HepG2 (cell line): Measurements from ENCODE around the gene CD300LF. TPM values are rescaled to one million over a fixed set of nuclear protein-coding genes. Genes with fewer than 3 reads are reported as not detected.

ENCODE experiments used
- ATAC-seq: fragments of 200-7000 bp; cut with Tn5 transposase; 3 replicates; pipeline ENCODE4 v1.9.1; 2020; ENCODE audit warnings: mild to moderate bottlenecking, moderate library complexity
- BruUV-seq: library from RNA; stranded (reverse); fragments of 400-500 nt; replicated peaks from 2 replicates; lab custom pipeline; 2021; lab: Mats Ljungman, UMichigan
- CTCF ChIA-PET: fragments of 300-600 bp; formaldehyde crosslinking; extraction: SDS; loops from one replicate; lab custom pipeline; 2021; ENCODE audit warnings: low total read pairs, inconsistent platforms, low intra/inter-chr PET ratio; lab: Yijun Ruan, JAX
- POLR2A ChIA-PET: fragments of 350-600 bp; sonication (Branson Sonifier 250); formaldehyde crosslinking; loops from one replicate; lab custom pipeline; 2020; ENCODE audit warnings: antibody characterized with exemption, inconsistent platforms; lab: Yijun Ruan, JAX
- DNase-seq: peaks from one replicate; pipeline ENCODE4 v3.0.0-alpha.2; 2015; ENCODE audit warnings: low spot score
- FAIRE-seq: peaks from 3 replicates; lab custom pipeline; 2011; peaks lifted over from hg19 to GRCh38; lab: Jason Lieb, UNC
- H2AFZ ChIP-seq: one replicate; pipeline ENCODE4 v1.6.1; 2011; ENCODE audit warnings: low read length, inconsistent platforms
- H3K27ac ChIP-seq: fragments of 300-600 bp; 3 replicates; pipeline ENCODE4 v1.8.0; 2011; ENCODE audit warnings: mixed run types, mild to moderate bottlenecking, mixed read lengths, low read length, inconsistent platforms; ENCODE audit not compliant: insufficient read depth; ENCODE audit errors: extremely low read length
- H3K27me3 ChIP-seq, 2 experiments: fragments of 200-600 bp in 1 of 2; 2 replicates in 1 of 2; 3 replicates in 1 of 2; pipeline versions ENCODE4 v1.6.0 to v1.8.0; 2011; ENCODE audit warnings: low read length in 2 of 2, mild to moderate bottlenecking in 2 of 2, moderate library complexity in 2 of 2, inconsistent platforms in 1 of 2; ENCODE audit not compliant: insufficient read depth in 2 of 2, control insufficient read depth in 1 of 2
- H3K36me3 ChIP-seq, 2 experiments: fragments of 200-600 bp in 1 of 2; replicated peaks in 1 of 2; 2 replicates in 1 of 2; 3 replicates in 1 of 2; pipeline versions ENCODE4 v1.5.1 to v1.8.0; 2011; ENCODE audit warnings: low read length in 2 of 2, inconsistent platforms in 1 of 2; ENCODE audit not compliant: insufficient read depth in 2 of 2, control insufficient read depth in 1 of 2
- H3K4me1 ChIP-seq: 2 replicates; pipeline ENCODE4 v1.5.1; 2012; ENCODE audit warnings: low read length, inconsistent platforms; ENCODE audit not compliant: insufficient read depth
- H3K4me2 ChIP-seq: 2 replicates; pipeline ENCODE4 v1.6.0; 2011; ENCODE audit warnings: low read depth, low read length, inconsistent platforms
- H3K4me3 ChIP-seq, 3 experiments: fragments of 200-600 bp in 1 of 3; sonication (generic), shearing (Covaris generic) in 1 of 3; replicated peaks in 1 of 3; 2 replicates each; pipeline ENCODE4 v1.5.1; 2011 to 2016; ENCODE audit warnings: low read length in 3 of 3, inconsistent platforms in 2 of 3, low read depth in 2 of 3, mild to moderate bottlenecking in 2 of 3, control low read depth in 1 of 3, mixed read lengths in 1 of 3; ENCODE audit not compliant: insufficient read depth in 1 of 3
- H3K79me2 ChIP-seq: one replicate; pipeline ENCODE4 v1.6.1; 2011; ENCODE audit warnings: low read length, inconsistent platforms; ENCODE audit not compliant: insufficient read depth
- H3K9ac ChIP-seq: 2 replicates; pipeline ENCODE4 v1.6.0; 2011; ENCODE audit warnings: mild to moderate bottlenecking, low read depth, low read length, inconsistent platforms; ENCODE audit not compliant: insufficient read depth
- H3K9me3 ChIP-seq: 2 replicates; pipeline ENCODE4 v1.5.1; 2012; ENCODE audit warnings: mild to moderate bottlenecking, low read length
- H4K20me1 ChIP-seq: 2 replicates; pipeline ENCODE4 v1.6.0; 2011; ENCODE audit warnings: inconsistent platforms, mild to moderate bottlenecking, low read length, moderate library complexity; ENCODE audit not compliant: insufficient read depth
- CAMTA2 ChIP-seq: sonication (generic); formaldehyde crosslinking; IDR thresholded peaks from 2 replicates; pipeline ENCODE4 v1.4.0; 2020; ENCODE audit warnings: mild to moderate bottlenecking, missing genetic modification reagents, borderline replicate concordance
- E2F1 ChIP-seq: sonication (generic); formaldehyde crosslinking; IDR thresholded peaks from 2 replicates; pipeline ENCODE4 v1.5.0; 2020; ENCODE audit warnings: missing genetic modification reagents
- ELF1 ChIP-seq: sonication (generic); formaldehyde crosslinking; IDR thresholded peaks from 2 replicates; pipeline ENCODE4 v1.4.0; 2020; ENCODE audit warnings: missing genetic modification reagents
- ELF3 ChIP-seq: IDR thresholded peaks from 2 replicates; pipeline ENCODE4 v1.6.1; 2016; ENCODE audit warnings: missing genetic modification reagents, missing compliant biosample characterization
- HMG20B ChIP-seq: conservative IDR thresholded peaks from 2 replicates; pipeline ENCODE4 v1.6.1; 2016; ENCODE audit warnings: missing genetic modification reagents, missing compliant biosample characterization
- RCOR2 ChIP-seq: IDR thresholded peaks from 2 replicates; pipeline ENCODE4 v1.6.1; 2016; ENCODE audit warnings: missing biosample characterization, missing genetic modification reagents
- SMC3 ChIP-seq: IDR thresholded peaks from 2 replicates; pipeline ENCODE4 v1.6.1; 2011; ENCODE audit warnings: low read length, improper control_type of control experiment
- TCF7 ChIP-seq: sonication (generic); IDR thresholded peaks from 2 replicates; pipeline ENCODE4 v1.6.1; 2016; ENCODE audit warnings: antibody characterized with exemption, low read depth
- TFDP2 ChIP-seq: sonication (generic); formaldehyde crosslinking; IDR thresholded peaks from 2 replicates; pipeline ENCODE4 v1.4.0; 2020; ENCODE audit warnings: missing genetic modification reagents
- TGIF2 ChIP-seq: IDR thresholded peaks from 2 replicates; pipeline ENCODE4 v1.6.1; 2016; ENCODE audit warnings: control low read depth, missing compliant biosample characterization
- TOE1 ChIP-seq: sonication (generic); formaldehyde crosslinking; IDR thresholded peaks from 2 replicates; pipeline ENCODE4 v1.4.0; 2020; ENCODE audit warnings: mild to moderate bottlenecking, missing genetic modification reagents
- ZBTB39 ChIP-seq: sonication (generic); formaldehyde crosslinking; IDR thresholded peaks from 2 replicates; pipeline ENCODE4 v1.5.0; 2020; ENCODE audit warnings: missing genetic modification reagents
- ZNF234 ChIP-seq: sonication (generic); formaldehyde crosslinking; conservative IDR thresholded peaks from 2 replicates; pipeline ENCODE4 v1.5.1; 2020; ENCODE audit warnings: mild to moderate bottlenecking, missing genetic modification reagents
- ZNF597 ChIP-seq: sonication (generic); formaldehyde crosslinking; IDR thresholded peaks from 2 replicates; pipeline ENCODE4 v1.5.0; 2020; ENCODE audit warnings: missing genetic modification reagents
- ZNF792 ChIP-seq: IDR thresholded peaks from 2 replicates; pipeline ENCODE4 v1.6.1; 2016
- WGBS: methylation state at CpG from one replicate; pipeline ENCODE4 v1.1.6; 2017; ENCODE audit warnings: low lambda C conversion rate; 5-methylcytosine and 5-hydroxymethylcytosine counted together
- in situ Hi-C: cut with HindIII; loops from 2 replicates; pipeline ENCODE4 v1.10.0; 2017; ENCODE audit warnings: low pct_unique_long_range_greater_than_20kb; ENCODE audit not compliant: extremely low pct_ligation_motif_present
- intact Hi-C: fragments of 100-400 bp; cut with micrococcal nuclease; formaldehyde crosslinking; loops from one replicate; pipeline ENCODE4 v1.10.0; 2022; ENCODE audit not compliant: unreplicated experiment
- polyA plus RNA-seq, 8 experiments: library from polyadenylated mRNA; depleted of rRNA in 3 of 8; stranded (reverse) in 7 of 8; unstranded in 1 of 8; fragments of >200 nt; fragmentation: Illumina TruSeq in 4 of 8; extraction: Trizol in 4 of 8; gene quantifications; 2 replicates each; pipeline versions ENCODE4 v1.2.1 to v1.2.3, GENCODE V29; 2011 to 2016; ENCODE audit warnings: low read depth in 4 of 8, missing spikeins in 1 of 8, mixed read lengths in 1 of 8; ENCODE audit not compliant: insufficient read depth in 1 of 8
- total RNA-seq, 5 experiments: library from RNA; depleted of rRNA; stranded (reverse); fragments of >200 nt; fragmentation: Illumina TruSeq; extraction: Trizol; gene quantifications; 2 replicates each; pipeline ENCODE4 v1.2.3, GENCODE V29; 2016; ENCODE audit warnings: low read depth in 1 of 5

Gene CD300LF
- total and polyA plus RNA-seq, 2 of the 13 experiments (the other 11 are each of a cell fraction or from before 2014, with no cell fraction given) = not detected

GRCh38 chr17:74654742-74655141 lies 58.0 kb downstream of the CD300LF start:
- Histone ChIP-seq H3K36me3 (no peaks in the 10 kb centered on the region), H3K4me1 (no peaks in the 10 kb centered on the region), H2AFZ (no peak overlapping the region), H3K9me3 (no peaks in the 10 kb centered on the region), H3K27ac (no peak overlapping the region), H3K27me3 (peaks cover 6 to 39% of the 10 kb centered on the region in 2 experiments; a peak in 4 of 5 replicates), H3K79me2 (no peaks in the 10 kb centered on the region), H3K4me2 (no peak overlapping the region), H3K4me3 (no peak overlapping the region), H3K9ac (no peak overlapping the region), H4K20me1 (no peaks in the 10 kb centered on the region)
- TF ChIP-seq ZNF234 (CRISPR knock-in tag) (no peak), TGIF2 (CRISPR knock-in tag) (no peak), ELF1 (CRISPR knock-in tag) (no peak), ELF3 (no peak), ZNF597 (CRISPR knock-in tag) (no peak)
- ATAC-seq = no peak
- intact Hi-C loops (loop anchor here (10.0 kb wide), 1 partner anchor 210 kb away; no protein-coding TSS in a partner anchor), in situ Hi-C loops (loop anchor here (5.0 kb wide), 2 partner anchors 83 to 128 kb away; partner anchors contain the start of gene RAB37)
- CTCF ChIA-PET = no interaction called here
- no peak for DNase-seq
- 9% methylated on average over 5 of the region's 5 CpGs for WGBS
- no peak for FAIRE-seq
- no TSS peak for BruUV-seq
- POLR2A ChIA-PET = interaction anchor here (0.7 kb wide), 1 partner anchor 91 kb away, joined by 3 read pairs; no protein-coding TSS in a partner anchor

GRCh38 chr17:74652020-74652419 lies 60.7 kb downstream of the CD300LF start:
- no peaks in the 10 kb centered on the region for H3K9me3 ChIP-seq
- H3K9ac ChIP-seq = no peak overlapping the region
- ATAC-seq = no peak
- CTCF ChIA-PET = no interaction called here
- H3K27ac ChIP-seq = no peak overlapping the region
- peaks cover 8 to 53% of the 10 kb centered on the region in 2 experiments; a peak in 4 of 5 replicates for H3K27me3 ChIP-seq
- no peak for DNase-seq
- no peak for FAIRE-seq
- intact Hi-C loops = loop anchor here (10.0 kb wide), 1 partner anchor 213 kb away; no protein-coding TSS in a partner anchor
- no TSS peak for BruUV-seq
- no peak overlapping the region for H3K4me2 ChIP-seq
- H4K20me1 ChIP-seq = no peaks in the 10 kb centered on the region
- no peak overlapping the region for H3K4me3 ChIP-seq
- POLR2A ChIA-PET = no interaction called here
- H3K79me2 ChIP-seq = no peaks in the 10 kb centered on the region
- in situ Hi-C loops = no loop called here
- no peaks in the 10 kb centered on the region for H3K36me3 ChIP-seq
- 13% methylated on average over 2 of the region's 3 CpGs for WGBS
- no peaks in the 10 kb centered on the region for H3K4me1 ChIP-seq
- H2AFZ ChIP-seq = no peak overlapping the region
- TF ChIP-seq RCOR2 (CRISPR knock-in tag) (no peak), TOE1 (CRISPR knock-in tag) (no peak), SMC3 (no peak), CAMTA2 (CRISPR knock-in tag) (no peak), ZNF792 (CRISPR knock-in tag) (no peak), E2F1 (CRISPR knock-in tag) (no peak), TFDP2 (CRISPR knock-in tag) (no peak), ZBTB39 (CRISPR knock-in tag) (no peak), HMG20B (CRISPR knock-in tag) (no peak), TCF7 (no peak)
